ENCODE results near the gene CACNA1C. TPM values are rescaled to one million over a fixed set of nuclear protein-coding genes. Genes with fewer than 3 reads are reported as not detected.
A peak's percentile ranks its signal among the peaks of the same experiment; 100 is the strongest.
"Not testable (repeated sequence)": the region's sequence is repeated elsewhere in the genome, so short reads cannot be mapped to it uniquely, and the experiment has no call there.

CACNA1C gene
- total RNA-seq, 4 donors from 2014 or later, result 1.5 to 13.5 (median 2.1) TPM

GRCh38 chr12:2489275-2489674, 436.5 kb downstream of the CACNA1C start:
- no peak overlapping the region for H3K4me3 ChIP-seq
- no peaks in the 10 kb centered on the region for H3K27me3 ChIP-seq
- WGBS, 2 donors, result 77 to 87% methylated on average over 9 of the region's 9 CpGs
- no peak for DNase-seq
- H3K27ac ChIP-seq, result no peak overlapping the region
- no peaks in the 10 kb centered on the region for H3K36me3 ChIP-seq
- no peaks in the 10 kb centered on the region for H3K9me3 ChIP-seq
- no peak for TF ChIP-seq POLR2A (IDR thresholded peaks at IDR 0.05)
- no peak for TF ChIP-seq CTCF (IDR thresholded peaks at IDR 0.05)
- intact Hi-C loops (cut with DNase I), result no loop called here
- peaks cover 0 to 52% (median 7%) of the 10 kb centered on the region in 3 donors for H3K4me1 ChIP-seq

- H3K4me3 ChIP-seq, result no peak overlapping the region
- WGBS, 2 donors, result 29 to 30% methylated on average over 3 of the region's 3 CpGs
- peaks cover 0 to 60% (median 12%) of the 10 kb centered on the region in 3 donors for H3K4me1 ChIP-seq
- no peaks in the 10 kb centered on the region for H3K36me3 ChIP-seq
- no peak overlapping the region for H3K27ac ChIP-seq
- no peak for DNase-seq
- no peak for TF ChIP-seq CTCF (IDR thresholded peaks at IDR 0.05)
- TF ChIP-seq POLR2A (IDR thresholded peaks at IDR 0.05), result no peak
- H3K9me3 ChIP-seq, result no peaks in the 10 kb centered on the region
- intact Hi-C loops (cut with DNase I), result no loop called here
- H3K27me3 ChIP-seq, result no peaks in the 10 kb centered on the region
These were observed 438.0 kb downstream of the CACNA1C start for GRCh38 chr12:2490831-2491230.

- H3K4me1 ChIP-seq, result peaks cover 0 to 57% (median 14%) of the 10 kb centered on the region in 3 donors
- H3K4me3 ChIP-seq; H3K27ac ChIP-seq; DNase-seq; H3K27me3 ChIP-seq; intact Hi-C loops (cut with DNase I); H3K9me3 ChIP-seq; H3K36me3 ChIP-seq: not testable (repeated sequence)
- WGBS, 2 donors, result 42 to 44% methylated on average over 2 of the region's 2 CpGs
These were observed 438.6 kb downstream of the CACNA1C start for GRCh38 chr12:2491349-2491748.

- H3K4me3 ChIP-seq, result no peak overlapping the region
- TF ChIP-seq CTCF (IDR thresholded peaks at IDR 0.05) (no peak), POLR2A (IDR thresholded peaks at IDR 0.05) (no peak)
- no peaks in the 10 kb centered on the region for H3K36me3 ChIP-seq
- DNase-seq, result no peak
- 65 to 72% methylated on average over 11 of the region's 11 CpGs for WGBS, 2 donors
- intact Hi-C loops (cut with DNase I), result no loop called here
- H3K9me3 ChIP-seq, result no peaks in the 10 kb centered on the region
- H3K27me3 ChIP-seq, result no peaks in the 10 kb centered on the region
- H3K27ac ChIP-seq, result peak overlapping the region in 1 of 4 donors; percentile 9
- peaks cover 0 to 56% (median 14%) of the 10 kb centered on the region in 3 donors for H3K4me1 ChIP-seq
These were observed 439.4 kb downstream of the CACNA1C start for GRCh38 chr12:2492236-2492635.

- H3K27ac ChIP-seq, result no peak overlapping the region
- no peaks in the 10 kb centered on the region for H3K36me3 ChIP-seq
- intact Hi-C loops (cut with DNase I), result no loop called here
- peaks cover 0 to 56% (median 14%) of the 10 kb centered on the region in 3 donors for H3K4me1 ChIP-seq
- H3K9me3 ChIP-seq, result no peaks in the 10 kb centered on the region
- no peak overlapping the region for H3K4me3 ChIP-seq
- H3K27me3 ChIP-seq, result no peaks in the 10 kb centered on the region
- no peak for TF ChIP-seq POLR2A (IDR thresholded peaks at IDR 0.05)
- TF ChIP-seq CTCF (IDR thresholded peaks at IDR 0.05), result no peak
- no peak for DNase-seq
- WGBS, 2 donors, result 90 to 94% methylated on average over 8 to 10 of the region's 16 CpGs
These were observed 440.3 kb downstream of the CACNA1C start for GRCh38 chr12:2493086-2493485.

Measured in esophagus squamous epithelium (tissue), 5 donors.